ENCODE results near the gene VPS50. TPM values are rescaled to one million over a fixed set of nuclear protein-coding genes. Genes with fewer than 3 reads are reported as not detected.

The VPS50 gene
- total RNA-seq, 1 donor from 2014 or later, result 16.7 TPM

DNA sequence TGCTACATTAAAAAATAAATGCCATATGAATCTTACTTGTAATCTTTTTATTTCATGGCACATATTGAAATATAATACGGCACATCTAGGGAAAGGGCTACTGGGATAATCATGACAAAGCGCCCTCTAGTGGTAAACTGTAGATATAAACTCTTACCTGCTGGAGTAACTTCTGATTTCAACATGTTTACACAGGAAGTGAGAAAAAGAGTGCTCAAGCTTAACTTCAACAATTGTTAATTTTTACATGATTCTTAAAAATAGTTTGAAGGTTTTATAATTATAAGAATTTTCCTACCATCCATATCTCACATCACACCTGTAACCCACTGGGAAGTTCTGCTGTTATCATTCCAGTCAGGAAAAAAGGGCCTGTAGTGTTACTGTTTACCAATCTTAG is 3.9 kb upstream of the VPS50 start:
- Mint-ChIP-seq H3K27ac (ENCODE audit: unreplicated experiment) (no peak overlapping the region), H3K4me3 (ENCODE audit: unreplicated experiment) (no peak overlapping the region), H3K36me3 (ENCODE audit: low read depth) (no peaks in the 10 kb centered on the region), H3K9me3 (ENCODE audit: low read depth) (no peaks in the 10 kb centered on the region), H3K27me3 (ENCODE audit: low read depth) (peaks cover 39% of the 10 kb centered on the region), H3K4me1 (ENCODE audit: low read depth) (peaks cover 12% of the 10 kb centered on the region)
- DNase-seq (ENCODE audit: low spot score), result no peak
- TF ChIP-seq, protein P1, sequence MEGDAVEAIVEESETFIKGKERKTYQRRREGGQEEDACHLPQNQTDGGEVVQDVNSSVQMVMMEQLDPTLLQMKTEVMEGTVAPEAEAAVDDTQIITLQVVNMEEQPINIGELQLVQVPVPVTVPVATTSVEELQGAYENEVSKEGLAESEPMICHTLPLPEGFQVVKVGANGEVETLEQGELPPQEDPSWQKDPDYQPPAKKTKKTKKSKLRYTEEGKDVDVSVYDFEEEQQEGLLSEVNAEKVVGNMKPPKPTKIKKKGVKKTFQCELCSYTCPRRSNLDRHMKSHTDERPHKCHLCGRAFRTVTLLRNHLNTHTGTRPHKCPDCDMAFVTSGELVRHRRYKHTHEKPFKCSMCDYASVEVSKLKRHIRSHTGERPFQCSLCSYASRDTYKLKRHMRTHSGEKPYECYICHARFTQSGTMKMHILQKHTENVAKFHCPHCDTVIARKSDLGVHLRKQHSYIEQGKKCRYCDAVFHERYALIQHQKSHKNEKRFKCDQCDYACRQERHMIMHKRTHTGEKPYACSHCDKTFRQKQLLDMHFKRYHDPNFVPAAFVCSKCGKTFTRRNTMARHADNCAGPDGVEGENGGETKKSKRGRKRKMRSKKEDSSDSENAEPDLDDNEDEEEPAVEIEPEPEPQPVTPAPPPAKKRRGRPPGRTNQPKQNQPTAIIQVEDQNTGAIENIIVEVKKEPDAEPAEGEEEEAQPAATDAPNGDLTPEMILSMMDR (IDR thresholded peaks at IDR 0.05), result peak; percentile 96

DNA sequence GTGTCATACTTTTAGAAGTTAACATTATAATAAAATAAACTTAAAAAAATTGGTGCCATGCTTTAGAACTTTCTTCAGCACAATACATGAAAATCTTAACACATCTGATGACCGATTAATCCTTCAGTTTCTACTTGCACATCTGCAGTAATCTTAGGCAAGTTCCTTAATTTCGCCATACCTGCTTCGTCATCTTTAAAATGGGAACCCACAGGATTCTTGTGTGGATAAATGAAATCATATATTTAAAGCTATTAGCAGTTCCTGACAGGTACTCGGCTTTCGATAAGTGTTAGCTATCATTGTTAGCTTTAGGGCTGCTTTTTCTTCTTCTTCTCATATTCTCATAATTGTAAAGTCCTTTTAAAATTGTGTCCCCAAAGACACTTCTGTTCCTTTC is 907 bp upstream of the VPS50 start:
- TF ChIP-seq, protein P1 (IDR thresholded peaks at IDR 0.05), result no peak
- H3K4me1 Mint-ChIP-seq (ENCODE audit: low read depth), result peaks cover 12% of the 10 kb centered on the region
- no peak overlapping the region for H3K27ac Mint-ChIP-seq (ENCODE audit: unreplicated experiment)
- H3K9me3 Mint-ChIP-seq (ENCODE audit: low read depth), result no peaks in the 10 kb centered on the region
- DNase-seq (ENCODE audit: low spot score), result no peak
- H3K27me3 Mint-ChIP-seq (ENCODE audit: low read depth), result peaks cover 22% of the 10 kb centered on the region
- peak overlapping the region; percentile 98 for H3K4me3 Mint-ChIP-seq (ENCODE audit: unreplicated experiment)
- no peaks in the 10 kb centered on the region for H3K36me3 Mint-ChIP-seq (ENCODE audit: low read depth)

DNA sequence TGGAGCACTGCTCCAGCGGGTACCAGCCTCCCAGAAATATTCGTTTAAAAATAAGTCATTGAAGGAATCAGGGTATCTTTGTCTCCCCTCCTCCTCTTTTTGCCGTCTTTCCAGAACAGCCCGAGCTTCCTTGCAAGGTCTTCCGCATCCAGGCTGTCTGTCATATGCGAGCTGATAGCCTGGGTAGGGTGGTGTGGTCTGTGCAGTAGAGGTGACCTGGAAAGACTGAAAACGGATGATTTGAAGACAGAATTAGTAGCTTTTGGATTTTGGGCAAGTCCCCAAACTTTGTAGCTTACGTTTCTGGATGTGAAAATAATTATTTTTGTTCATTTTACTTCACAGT is 480 bp downstream of the VPS50 start:
- H3K27me3 Mint-ChIP-seq (ENCODE audit: low read depth), result peaks cover 11% of the 10 kb centered on the region
- no peak for DNase-seq (ENCODE audit: low spot score)

DNA sequence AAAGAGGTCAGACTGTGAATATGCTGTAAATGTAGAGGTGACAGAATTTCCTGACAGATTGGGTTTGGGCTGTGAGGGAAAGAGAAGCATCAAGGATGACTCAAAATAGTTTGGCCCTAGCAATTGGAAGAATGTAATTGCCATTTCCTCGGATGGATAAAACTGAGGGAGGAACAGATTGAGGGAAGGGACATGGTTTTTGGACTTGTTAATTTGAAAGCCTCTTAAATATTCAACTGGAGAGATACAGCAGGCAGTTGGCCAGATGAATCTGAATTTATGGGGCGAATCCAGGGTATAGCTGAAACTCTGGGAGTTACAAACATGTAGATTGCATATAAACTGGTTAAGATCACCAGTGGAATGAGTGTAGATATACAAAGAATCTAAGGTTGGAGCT is 3.4 kb downstream of the VPS50 start:
- no peak overlapping the region for H3K27ac Mint-ChIP-seq (ENCODE audit: unreplicated experiment)
- no peak overlapping the region for H3K4me3 Mint-ChIP-seq (ENCODE audit: unreplicated experiment)
- no peaks in the 10 kb centered on the region for H3K36me3 Mint-ChIP-seq (ENCODE audit: low read depth)
- peaks cover 1% of the 10 kb centered on the region for H3K27me3 Mint-ChIP-seq (ENCODE audit: low read depth)
- DNase-seq (ENCODE audit: low spot score), result no peak
- H3K9me3 Mint-ChIP-seq (ENCODE audit: low read depth), result no peaks in the 10 kb centered on the region
- TF ChIP-seq, protein P1 (IDR thresholded peaks at IDR 0.05), result no peak
- peaks cover 12% of the 10 kb centered on the region for H3K4me1 Mint-ChIP-seq (ENCODE audit: low read depth)

More for the DNA sequence above, 480 bp downstream of the VPS50 start:
- Mint-ChIP-seq H3K4me3 (ENCODE audit: unreplicated experiment) (peak overlapping the region; percentile 98), H3K9me3 (ENCODE audit: low read depth) (no peaks in the 10 kb centered on the region), H3K4me1 (ENCODE audit: low read depth) (peaks cover 12% of the 10 kb centered on the region), H3K27ac (ENCODE audit: unreplicated experiment) (peak overlapping the region; percentile 91), H3K36me3 (ENCODE audit: low read depth) (no peaks in the 10 kb centered on the region)
- TF ChIP-seq, protein P1 (IDR thresholded peaks at IDR 0.05), result no peak

DNA sequence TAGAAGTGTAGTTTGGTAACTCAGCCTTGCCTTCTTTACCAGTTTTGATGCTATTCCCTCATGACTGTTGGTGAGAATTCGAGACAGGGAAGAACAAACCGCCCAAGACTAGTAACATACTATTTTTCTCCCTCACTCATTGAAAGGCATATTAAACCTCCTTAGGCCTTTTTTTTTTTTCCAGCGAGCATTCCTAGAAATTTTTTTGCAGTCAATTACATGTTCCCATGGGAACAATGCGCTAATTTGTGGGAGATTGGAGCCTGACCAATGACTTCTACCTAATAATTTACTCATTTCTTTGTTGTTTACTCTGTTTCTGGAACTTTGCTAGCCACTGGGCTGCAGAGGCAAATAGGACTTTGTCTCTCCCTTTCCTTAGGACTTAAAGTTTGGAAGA is 6.0 kb downstream of the VPS50 start:
- H3K4me1 Mint-ChIP-seq (ENCODE audit: low read depth), result no peaks in the 10 kb centered on the region
- no peaks in the 10 kb centered on the region for H3K36me3 Mint-ChIP-seq (ENCODE audit: low read depth)
- no peak overlapping the region for H3K4me3 Mint-ChIP-seq (ENCODE audit: unreplicated experiment)
- H3K9me3 Mint-ChIP-seq (ENCODE audit: low read depth), result no peaks in the 10 kb centered on the region
- no peaks in the 10 kb centered on the region for H3K27me3 Mint-ChIP-seq (ENCODE audit: low read depth)
- TF ChIP-seq, protein P1 (IDR thresholded peaks at IDR 0.05), result no peak
- H3K27ac Mint-ChIP-seq (ENCODE audit: unreplicated experiment), result no peak overlapping the region
- DNase-seq (ENCODE audit: low spot score), result no peak

Data from chondrocyte (in vitro differentiated cells).